Measurements from ENCODE around the gene RNH1. TPM values are rescaled to one million over a fixed set of nuclear protein-coding genes. Genes with fewer than 3 reads are reported as not detected.

RNH1 gene
- total and polyA plus RNA-seq, 10 of the 15 experiments (the other 5 are each of a cell fraction or from before 2014, with no cell fraction given) = 2.3 to 162 (median 72.1) TPM

GRCh38 chr11:473962-474785 lies 32.9 kb downstream of the RNH1 start (continued):
- no peak for TF ChIP-seq SUPT20H (IDR thresholded peaks at IDR 0.05; ENCODE audit: borderline replicate concordance, control insufficient read depth, low read depth, low read length)

GRCh38 chr11:473415-473814 lies 33.6 kb downstream of the RNH1 start:
- CTCF ChIA-PET = no interaction called here
- in situ Hi-C loops (cut with MboI) (no loop called here), intact Hi-C loops (cut with micrococcal nuclease; ENCODE audit: unreplicated experiment) (no loop called here)
- POLR2A ChIA-PET = interaction anchor here (0.6 kb wide), 1 partner anchor 33 kb away, joined by 5 read pairs; no protein-coding TSS in a partner anchor
- Histone ChIP-seq H3K79me2 (ENCODE audit: control insufficient read depth, insufficient read depth, low read length) (no peaks in the 10 kb centered on the region), H3K27me3 (replicated peaks in 1 of 2; ENCODE audit: control insufficient read depth in 2 of 2, insufficient read depth in 2 of 2, low read length in 1 of 2) (no peaks in the 10 kb centered on the region), H3K4me2 (ENCODE audit: control insufficient read depth, insufficient read depth) (no peak overlapping the region), H4K20me1 (ENCODE audit: control insufficient read depth, insufficient read depth) (no peaks in the 10 kb centered on the region), H3K9ac (ENCODE audit: control insufficient read depth, insufficient read depth, low read length) (no peak overlapping the region), H3K4me1 (ENCODE audit: control insufficient read depth, insufficient read depth, low read length) (no peaks in the 10 kb centered on the region), H3K9me3 (replicated peaks; ENCODE audit: control insufficient read depth, insufficient read depth, low read length) (no peaks in the 10 kb centered on the region), H3K36me3 (ENCODE audit: control insufficient read depth in 2 of 2, insufficient read depth in 2 of 2, low read length in 1 of 2) (no peaks in the 10 kb centered on the region; a peak in 1 of 4 replicates), H3K4me3 (no peak overlapping the region), H3K27ac (ENCODE audit: control insufficient read depth, insufficient read depth) (no peak overlapping the region), H2AFZ (ENCODE audit: control insufficient read depth, low read depth, low read length) (no peak overlapping the region)
- SMC1A ChIA-PET (ENCODE audit: uncharacterized antibody, unreplicated experiment) = no interaction called here
- RAD21 ChIA-PET (ENCODE audit: unreplicated experiment) = no interaction called here
- FAIRE-seq = no peak
- no peak for DNase-seq (ENCODE audit: low read depth, low spot score)
- no peak for TF ChIP-seq ZNF207 (IDR thresholded peaks at IDR 0.05; ENCODE audit: borderline replicate concordance)
- TF ChIP-seq CBX3 (IDR thresholded peaks at IDR 0.05; ENCODE audit: borderline replicate concordance, low read depth) = no peak
- TF ChIP-seq KLF5 (IDR thresholded peaks at IDR 0.05; ENCODE audit: partially characterized antibody) = no peak
- no peak for TF ChIP-seq RUNX3 (IDR thresholded peaks at IDR 0.05; ENCODE audit: low read length)
- no peak for TF ChIP-seq RCOR1 (conservative IDR thresholded peaks at IDR 0.05; ENCODE audit: low read depth, low read length)
- no peak for TF ChIP-seq RBBP5 (conservative IDR thresholded peaks at IDR 0.05)
- no peak for TF ChIP-seq CHD4 (IDR thresholded peaks at IDR 0.05)
- no peak for TF ChIP-seq SRF (IDR thresholded peaks at IDR 0.05; ENCODE audit: low read depth in 2 of 2, low read length in 2 of 2)
- TF ChIP-seq NFIC (IDR thresholded peaks at IDR 0.05; ENCODE audit: low read depth, low read length) = no peak
- no peak for TF ChIP-seq PKNOX1 (IDR thresholded peaks at IDR 0.05)
- TF ChIP-seq RELA (IDR thresholded peaks at IDR 0.05; ENCODE audit: borderline replicate concordance, partially characterized antibody) = no peak
- TF ChIP-seq RB1 (IDR thresholded peaks at IDR 0.05; ENCODE audit: borderline replicate concordance) = no peak
- TF ChIP-seq ZBED1 (IDR thresholded peaks at IDR 0.05; ENCODE audit: borderline replicate concordance) = no peak
- no TSS peak for BruUV-seq (replicated peaks)
- ATAC-seq = no peak
- WGBS (ENCODE audit: insufficient coverage, insufficient replicate concordance, low lambda C conversion rate, missing lambda C conversion rate) = 79% methylated on average over 11 of the region's 19 CpGs
